ENCODE data around the gene AMOTL1.
A peak's percentile ranks its signal among the peaks of the same experiment; 100 is the strongest.
"Not testable (repeated sequence)": the region's sequence is repeated elsewhere in the genome, so short reads cannot be mapped to it uniquely, and the experiment has no call there.

The AMOTL1 gene

DNA sequence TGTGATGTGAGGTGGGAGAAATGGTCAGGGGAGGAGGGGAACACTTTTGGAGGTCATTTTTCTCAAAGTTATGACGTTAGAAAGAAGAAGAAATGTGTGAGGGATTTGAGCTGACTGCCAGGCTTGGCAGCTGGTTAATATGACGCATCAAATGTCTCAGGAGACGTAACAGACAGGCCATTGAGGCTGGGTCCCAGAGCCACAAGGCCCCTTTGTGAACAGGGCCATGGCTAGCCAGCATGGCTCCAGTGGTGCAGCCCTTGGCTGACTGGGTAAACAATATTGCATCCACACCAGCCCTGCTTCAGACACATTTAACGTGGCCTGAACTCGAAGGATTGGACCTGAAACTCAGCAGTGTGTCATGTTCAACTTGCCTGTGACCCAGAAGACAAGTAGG lies 34.3 kb downstream of the AMOTL1 start:
- TF ChIP-seq, protein P1, sequence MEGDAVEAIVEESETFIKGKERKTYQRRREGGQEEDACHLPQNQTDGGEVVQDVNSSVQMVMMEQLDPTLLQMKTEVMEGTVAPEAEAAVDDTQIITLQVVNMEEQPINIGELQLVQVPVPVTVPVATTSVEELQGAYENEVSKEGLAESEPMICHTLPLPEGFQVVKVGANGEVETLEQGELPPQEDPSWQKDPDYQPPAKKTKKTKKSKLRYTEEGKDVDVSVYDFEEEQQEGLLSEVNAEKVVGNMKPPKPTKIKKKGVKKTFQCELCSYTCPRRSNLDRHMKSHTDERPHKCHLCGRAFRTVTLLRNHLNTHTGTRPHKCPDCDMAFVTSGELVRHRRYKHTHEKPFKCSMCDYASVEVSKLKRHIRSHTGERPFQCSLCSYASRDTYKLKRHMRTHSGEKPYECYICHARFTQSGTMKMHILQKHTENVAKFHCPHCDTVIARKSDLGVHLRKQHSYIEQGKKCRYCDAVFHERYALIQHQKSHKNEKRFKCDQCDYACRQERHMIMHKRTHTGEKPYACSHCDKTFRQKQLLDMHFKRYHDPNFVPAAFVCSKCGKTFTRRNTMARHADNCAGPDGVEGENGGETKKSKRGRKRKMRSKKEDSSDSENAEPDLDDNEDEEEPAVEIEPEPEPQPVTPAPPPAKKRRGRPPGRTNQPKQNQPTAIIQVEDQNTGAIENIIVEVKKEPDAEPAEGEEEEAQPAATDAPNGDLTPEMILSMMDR (conservative IDR thresholded peaks at IDR 0.05; ENCODE audit: control insufficient read depth, insufficient read depth, low read depth, low read length), result no peak
- DNase-seq (ENCODE audit: low read depth), result peak; percentile 31
- H3K4me3 ChIP-seq (ENCODE audit: control insufficient read depth, low read depth, low read length), result no peak overlapping the region

DNA sequence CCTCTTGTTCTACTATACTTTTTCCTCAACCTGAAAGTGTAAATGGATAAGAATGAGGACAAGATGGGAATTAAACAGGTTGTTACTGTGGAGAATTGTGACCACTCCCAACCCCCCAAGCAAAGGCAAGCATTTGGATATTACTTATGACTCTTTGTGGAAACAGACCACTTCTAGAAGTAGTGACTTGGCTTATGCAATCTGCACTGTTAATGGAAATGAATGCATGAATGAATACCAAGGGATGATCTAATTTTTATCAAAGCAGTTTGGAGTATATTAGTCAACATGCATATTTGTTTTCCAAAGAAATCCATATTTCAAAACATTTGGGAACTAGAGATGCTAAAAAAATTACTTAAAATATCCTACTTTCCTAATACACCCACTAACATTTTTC lies 35.3 kb downstream of the AMOTL1 start:
- no peak overlapping the region for H3K4me3 ChIP-seq (ENCODE audit: control insufficient read depth, low read depth, low read length)
- peak; percentile 62 for DNase-seq (ENCODE audit: low read depth)
- TF ChIP-seq, protein P1 (conservative IDR thresholded peaks at IDR 0.05; ENCODE audit: control insufficient read depth, insufficient read depth, low read depth, low read length), result no peak

DNA sequence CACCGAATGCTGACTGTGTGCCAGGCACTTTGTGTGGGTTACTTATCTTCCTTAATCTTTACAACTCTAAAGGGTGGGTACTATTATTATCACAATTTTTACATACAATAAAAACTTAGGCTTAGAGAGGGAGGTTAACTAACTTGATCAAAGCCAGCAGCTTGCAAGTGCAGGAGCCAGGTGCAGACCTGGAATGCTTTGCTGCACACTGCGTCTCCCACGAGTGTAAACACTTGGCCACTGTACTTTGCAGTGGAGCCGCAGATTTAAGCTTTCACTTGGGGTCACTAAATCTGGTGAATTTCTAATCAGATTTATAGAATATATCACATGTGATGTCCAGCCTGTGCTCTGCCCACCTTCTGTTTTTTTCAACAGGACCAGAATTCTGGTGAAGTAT lies 36.7 kb downstream of the AMOTL1 start:
- TF ChIP-seq, protein P1 (conservative IDR thresholded peaks at IDR 0.05; ENCODE audit: control insufficient read depth, insufficient read depth, low read depth, low read length), result no peak
- no peak for DNase-seq (ENCODE audit: low read depth)
- no peak overlapping the region for H3K4me3 ChIP-seq (ENCODE audit: control insufficient read depth, low read depth, low read length)

DNA sequence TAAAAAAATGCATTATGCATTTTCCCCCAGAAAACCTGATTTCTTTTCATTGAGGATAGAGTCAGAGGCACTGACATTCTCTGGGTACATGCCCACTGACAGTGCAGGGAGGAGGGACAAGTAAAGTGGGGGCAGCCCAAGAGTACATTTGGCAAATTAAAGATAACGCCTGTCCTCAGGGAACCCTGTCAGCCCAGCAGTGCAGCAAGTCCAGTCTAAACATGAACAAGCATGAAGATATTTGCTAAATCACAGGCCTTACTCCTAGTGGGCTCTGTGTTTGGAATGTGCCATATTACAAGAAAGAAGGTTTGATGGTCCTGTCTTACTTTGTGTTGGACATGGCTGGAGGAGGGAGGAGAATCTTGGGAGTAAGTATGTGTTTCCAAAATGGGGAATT lies 37.9 kb downstream of the AMOTL1 start:
- peak; percentile 27 for DNase-seq (ENCODE audit: low read depth)
- TF ChIP-seq, protein P1 (conservative IDR thresholded peaks at IDR 0.05; ENCODE audit: control insufficient read depth, insufficient read depth, low read depth, low read length), result no peak
- H3K4me3 ChIP-seq (ENCODE audit: control insufficient read depth, low read depth, low read length), result no peak overlapping the region

DNA sequence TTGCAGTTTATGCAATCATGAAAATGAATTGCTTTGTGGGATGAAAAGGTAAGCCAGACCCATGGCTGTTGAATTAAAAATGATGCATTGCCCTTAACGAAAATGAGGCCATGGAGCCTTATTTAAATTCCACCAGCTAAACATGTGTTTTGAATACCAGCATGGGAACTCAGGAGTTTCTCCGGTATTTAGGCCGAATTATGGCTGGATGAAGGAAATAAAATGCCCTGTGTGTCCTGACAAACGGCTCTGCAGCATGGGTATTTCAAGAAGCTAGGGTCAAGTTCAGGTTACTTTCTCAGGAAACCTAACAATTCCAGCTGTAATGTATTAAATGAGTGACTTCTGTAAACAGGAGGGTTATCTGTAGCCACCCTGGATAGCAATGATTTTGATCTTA lies 38.3 kb downstream of the AMOTL1 start:
- no peak overlapping the region for H3K4me3 ChIP-seq (ENCODE audit: control insufficient read depth, low read depth, low read length)
- TF ChIP-seq, protein P1 (conservative IDR thresholded peaks at IDR 0.05; ENCODE audit: control insufficient read depth, insufficient read depth, low read depth, low read length), result no peak
- peak; percentile 30 for DNase-seq (ENCODE audit: low read depth)

DNA sequence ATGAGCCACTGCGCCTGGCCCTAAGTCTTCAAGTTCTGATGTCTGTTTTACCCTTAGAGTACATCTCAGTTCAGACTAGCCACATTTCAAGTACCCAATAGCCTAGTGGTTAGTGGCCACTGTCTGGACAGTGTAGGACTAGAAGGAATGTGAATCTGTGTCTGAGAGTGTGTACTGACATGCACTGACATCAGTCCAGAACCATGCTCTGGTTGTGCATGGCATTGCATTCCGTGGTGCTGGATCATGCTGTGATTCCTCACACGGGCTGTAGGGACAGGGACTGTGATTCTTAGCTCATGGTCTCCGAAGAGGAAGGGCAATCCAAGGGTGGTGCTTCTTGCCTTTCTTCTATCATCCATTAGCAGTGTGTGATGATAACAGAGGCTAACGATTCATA lies 41.1 kb downstream of the AMOTL1 start:
- TF ChIP-seq, protein P1 (conservative IDR thresholded peaks at IDR 0.05; ENCODE audit: control insufficient read depth, insufficient read depth, low read depth, low read length), result no peak
- DNase-seq (ENCODE audit: low read depth), result no peak
- no peak overlapping the region for H3K4me3 ChIP-seq (ENCODE audit: control insufficient read depth, low read depth, low read length)

DNA sequence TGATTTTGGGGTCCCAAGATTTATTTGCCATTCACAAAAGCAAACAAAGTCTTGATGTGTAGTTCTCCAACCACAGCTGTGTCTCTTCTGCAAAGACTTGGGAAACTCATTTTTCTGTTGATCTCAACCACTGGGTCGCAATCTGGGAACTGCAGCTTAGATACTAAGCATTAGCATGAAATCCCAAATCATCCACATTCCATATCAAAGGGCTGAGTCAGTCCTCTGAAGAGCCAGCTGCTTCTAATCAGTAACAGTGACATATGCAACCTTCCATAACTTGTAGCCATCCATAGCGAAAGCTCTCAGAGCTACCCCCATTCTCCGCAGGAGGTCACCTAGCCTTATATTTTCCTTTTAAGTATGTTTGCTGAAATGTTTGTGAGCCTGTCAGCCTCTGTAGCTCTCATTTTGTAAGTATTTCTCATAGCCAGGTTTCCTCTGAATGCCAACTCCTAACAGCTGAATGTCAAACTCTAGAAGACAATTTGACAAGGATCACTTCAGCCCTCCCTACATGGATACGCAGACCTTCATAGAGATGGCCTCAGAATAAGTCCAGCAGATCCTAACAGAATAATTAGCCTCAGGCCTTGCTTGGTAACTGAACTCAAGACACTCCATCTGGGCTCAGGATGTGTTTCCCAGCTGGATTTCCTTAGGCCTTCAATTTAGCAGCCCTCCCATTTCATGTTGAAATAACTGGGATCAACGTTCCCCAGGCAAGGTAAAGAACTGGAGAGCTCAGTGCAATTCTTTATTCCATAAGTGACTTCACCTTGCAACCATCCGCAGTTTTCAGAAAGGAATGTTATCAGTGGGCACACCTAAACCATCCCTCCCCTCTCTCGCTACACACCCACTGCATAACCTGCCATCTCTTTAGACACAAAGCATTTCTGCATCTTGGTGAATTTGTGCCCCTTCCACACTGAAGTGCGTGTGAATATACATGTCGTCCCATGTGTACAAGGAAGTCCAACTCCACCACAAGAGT lies 44.9 kb downstream of the AMOTL1 start:
- H3K4me3 ChIP-seq (ENCODE audit: control insufficient read depth, low read depth, low read length), result not testable (repeated sequence)
- peak; percentile 28 for DNase-seq (ENCODE audit: low read depth)

Measured in fibroblast of mammary gland (primary cell).